ENCODE results near the gene IFNAR2.

GRCh38 chr21:33268393-33268736 is 38.6 kb downstream of the IFNAR2 start:
- TF ChIP-seq POLR2AphosphoS5 (IDR thresholded peaks at IDR 0.05), result peak in 1 of 3 donors; percentile 9
- TF ChIP-seq, protein P1, sequence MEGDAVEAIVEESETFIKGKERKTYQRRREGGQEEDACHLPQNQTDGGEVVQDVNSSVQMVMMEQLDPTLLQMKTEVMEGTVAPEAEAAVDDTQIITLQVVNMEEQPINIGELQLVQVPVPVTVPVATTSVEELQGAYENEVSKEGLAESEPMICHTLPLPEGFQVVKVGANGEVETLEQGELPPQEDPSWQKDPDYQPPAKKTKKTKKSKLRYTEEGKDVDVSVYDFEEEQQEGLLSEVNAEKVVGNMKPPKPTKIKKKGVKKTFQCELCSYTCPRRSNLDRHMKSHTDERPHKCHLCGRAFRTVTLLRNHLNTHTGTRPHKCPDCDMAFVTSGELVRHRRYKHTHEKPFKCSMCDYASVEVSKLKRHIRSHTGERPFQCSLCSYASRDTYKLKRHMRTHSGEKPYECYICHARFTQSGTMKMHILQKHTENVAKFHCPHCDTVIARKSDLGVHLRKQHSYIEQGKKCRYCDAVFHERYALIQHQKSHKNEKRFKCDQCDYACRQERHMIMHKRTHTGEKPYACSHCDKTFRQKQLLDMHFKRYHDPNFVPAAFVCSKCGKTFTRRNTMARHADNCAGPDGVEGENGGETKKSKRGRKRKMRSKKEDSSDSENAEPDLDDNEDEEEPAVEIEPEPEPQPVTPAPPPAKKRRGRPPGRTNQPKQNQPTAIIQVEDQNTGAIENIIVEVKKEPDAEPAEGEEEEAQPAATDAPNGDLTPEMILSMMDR (IDR thresholded peaks at IDR 0.05), result no peak

Data from transverse colon (tissue), 4 donors.